H9 (cell line): ENCODE measurements around the gene TPD52L1. TPM values are rescaled to one million over a fixed set of nuclear protein-coding genes. Genes with fewer than 3 reads are reported as not detected.

ENCODE experiments used
- DNase-seq: peaks from one replicate; pipeline ENCODE4 v3.0.0-alpha.2; 2017
- H2AFZ ChIP-seq: one replicate; pipeline ENCODE4 v1.6.1; 2013; ENCODE audit warnings: mild to moderate bottlenecking, low read length, control low read depth, moderate library complexity
- H2AK5ac ChIP-seq: 2 replicates; pipeline ENCODE4 v1.6.1; 2013; ENCODE audit warnings: low read length, control low read depth, mixed read lengths; ENCODE audit not compliant: insufficient read length
- H2BK120ac ChIP-seq: one replicate; pipeline ENCODE4 v1.6.1; 2013; ENCODE audit warnings: low read depth, mild to moderate bottlenecking, low read length, control low read depth, inconsistent platforms; ENCODE audit not compliant: poor library complexity, severe bottlenecking
- H2BK12ac ChIP-seq: 2 replicates; pipeline ENCODE4 v1.6.1; 2013; ENCODE audit warnings: low read length, control low read depth, mixed read lengths, low read depth; ENCODE audit not compliant: insufficient read length
- H2BK15ac ChIP-seq: 2 replicates; pipeline ENCODE4 v1.6.1; 2013; ENCODE audit warnings: low read depth, low read length, control low read depth
- H2BK20ac ChIP-seq: one replicate; pipeline ENCODE4 v1.6.1; 2013; ENCODE audit warnings: low read depth, mild to moderate bottlenecking, low read length, control low read depth, inconsistent platforms; ENCODE audit not compliant: poor library complexity, severe bottlenecking
- H2BK5ac ChIP-seq: 2 replicates; pipeline ENCODE4 v1.6.1; 2013; ENCODE audit warnings: low read length, control low read depth, mixed read lengths; ENCODE audit not compliant: insufficient read length
- H3K14ac ChIP-seq: 2 replicates; pipeline ENCODE4 v1.6.1; 2013; ENCODE audit warnings: low read length, control low read depth; ENCODE audit not compliant: insufficient read depth
- H3K18ac ChIP-seq: 2 replicates; pipeline ENCODE4 v1.6.1; 2013; ENCODE audit warnings: low read depth, mild to moderate bottlenecking, mixed read lengths, low read length, control low read depth; ENCODE audit not compliant: insufficient read length
- H3K23ac ChIP-seq: 2 replicates; pipeline ENCODE4 v1.6.1; 2013; ENCODE audit warnings: low read length, control low read depth, mixed read lengths, low read depth; ENCODE audit not compliant: insufficient read length
- H3K23me2 ChIP-seq: 2 replicates; pipeline ENCODE4 v1.6.1; 2013; ENCODE audit warnings: low read depth, mild to moderate bottlenecking, mixed read lengths, low read length, control low read depth; ENCODE audit not compliant: insufficient read length, poor library complexity, severe bottlenecking
- H3K27ac ChIP-seq: 2 replicates; pipeline ENCODE4 v1.5.1; 2013; ENCODE audit warnings: low read length, control low read depth, mixed read lengths, low read depth; ENCODE audit not compliant: insufficient read length
- H3K27me3 ChIP-seq: 2 replicates; pipeline ENCODE4 v1.6.1; 2013; ENCODE audit warnings: low read length, control low read depth, inconsistent platforms; ENCODE audit not compliant: insufficient read depth
- H3K4ac ChIP-seq: 2 replicates; pipeline ENCODE4 v1.6.1; 2013; ENCODE audit warnings: low read depth, mild to moderate bottlenecking, control low read depth, inconsistent platforms, low read length, moderate library complexity
- H3K4me1 ChIP-seq: 2 replicates; pipeline ENCODE4 v1.6.1; 2013; ENCODE audit warnings: low read length, control low read depth, inconsistent platforms; ENCODE audit not compliant: insufficient read depth
- H3K4me2 ChIP-seq: 2 replicates; pipeline ENCODE4 v1.6.1; 2013; ENCODE audit warnings: low read length, control low read depth, mixed read lengths; ENCODE audit not compliant: insufficient read length, insufficient read depth
- H3K56ac ChIP-seq: 2 replicates; pipeline ENCODE4 v1.6.1; 2013; ENCODE audit warnings: low read depth, mild to moderate bottlenecking, mixed read lengths, low read length, control low read depth; ENCODE audit not compliant: insufficient read length
- H3K79me1 ChIP-seq: 2 replicates; pipeline ENCODE4 v1.6.1; 2013; ENCODE audit warnings: low read depth, mild to moderate bottlenecking, moderate library complexity, low read length, control low read depth, inconsistent platforms; ENCODE audit not compliant: insufficient read depth, poor library complexity, severe bottlenecking
- H3K79me2 ChIP-seq: 2 replicates; pipeline ENCODE4 v1.6.1; 2013; ENCODE audit warnings: low read length, control low read depth, inconsistent platforms; ENCODE audit not compliant: insufficient read depth
- H3K9ac ChIP-seq: 2 replicates; pipeline ENCODE4 v1.6.1; 2013; ENCODE audit warnings: low read length, control low read depth, mixed read lengths; ENCODE audit not compliant: insufficient read length; ENCODE audit errors: extremely low read depth
- H3K9me3 ChIP-seq: one replicate; pipeline ENCODE4 v1.6.1; 2013; ENCODE audit warnings: low read depth, low read length, inconsistent platforms; ENCODE audit not compliant: control insufficient read depth
- H3T11ph ChIP-seq: one replicate; pipeline ENCODE4 v1.6.1; 2013; ENCODE audit warnings: mild to moderate bottlenecking, low read length, control low read depth, inconsistent platforms
- H4K20me1 ChIP-seq: one replicate; pipeline ENCODE4 v1.6.1; 2013; ENCODE audit not compliant: control insufficient read depth, insufficient read length, insufficient read depth
- H4K5ac ChIP-seq: 2 replicates; pipeline ENCODE4 v1.6.1; 2013; ENCODE audit warnings: low read depth, mild to moderate bottlenecking, mixed read lengths, low read length, control low read depth; ENCODE audit not compliant: insufficient read length
- H4K8ac ChIP-seq: replicated peaks from 2 replicates; pipeline ENCODE4 v1.6.1; 2013; ENCODE audit warnings: low read length, control low read depth, mixed read lengths, low read depth; ENCODE audit not compliant: insufficient read length
- H4K91ac ChIP-seq: 2 replicates; pipeline ENCODE4 v1.6.1; 2013; ENCODE audit warnings: low read depth, mild to moderate bottlenecking, moderate library complexity, mixed read lengths, low read length, control low read depth; ENCODE audit not compliant: insufficient read length
- H3K27ac Mint-ChIP-seq, 3 experiments: 2 replicates in 2 of 3; 3 replicates in 1 of 3; pipeline ENCODE4 v1.8.0; 2020 to 2021; ENCODE audit warnings: mixed read lengths in 3 of 3, mild to moderate bottlenecking in 1 of 3, moderate library complexity in 1 of 3
- H3K27me3 Mint-ChIP-seq: 2 replicates; pipeline ENCODE4 v1.8.0; 2021; ENCODE audit warnings: low read depth, mild to moderate bottlenecking, moderate library complexity, mixed read lengths
- H3K36me3 Mint-ChIP-seq, 3 experiments: 2 replicates in 2 of 3; 3 replicates in 1 of 3; pipeline ENCODE4 v1.8.0; 2020 to 2021; ENCODE audit warnings: low read depth in 3 of 3, mixed read lengths in 3 of 3; ENCODE audit not compliant: insufficient read depth in 1 of 3
- H3K4me1 Mint-ChIP-seq, 2 experiments: 2 replicates each; pipeline ENCODE4 v1.8.0; 2020; ENCODE audit warnings: mixed read lengths in 2 of 2
- H3K4me3 Mint-ChIP-seq, 2 experiments: 2 replicates in 1 of 2; 3 replicates in 1 of 2; pipeline ENCODE4 v1.8.0; 2020 to 2021; ENCODE audit warnings: mild to moderate bottlenecking in 2 of 2, mixed read lengths in 2 of 2, moderate library complexity in 1 of 2
- H3K9me3 Mint-ChIP-seq, 2 experiments: 2 replicates in 1 of 2; 3 replicates in 1 of 2; pipeline ENCODE4 v1.8.0; 2020; ENCODE audit warnings: mild to moderate bottlenecking in 2 of 2, mixed read lengths in 2 of 2, moderate library complexity in 1 of 2
- CTCF ChIP-seq: fragments of 200-600 bp; sonication (generic); conservative IDR thresholded peaks from 3 replicates; pipeline ENCODE4 v1.8.0; 2021; ENCODE audit warnings: antibody characterized with exemption, mild to moderate bottlenecking
- WGBS: extraction: QIAGEN DNeasy Blood & Tissue Kit; methylation state at CpG from one replicate; pipeline ENCODE4 v1.1.7; 2013; ENCODE audit warnings: missing lambda C conversion rate, low lambda C conversion rate, mixed read lengths; ENCODE audit not compliant: insufficient read length; ENCODE audit errors: extremely low coverage; 5-methylcytosine and 5-hydroxymethylcytosine counted together
- total RNA-seq: library from RNA; stranded (reverse); gene quantifications from 2 replicates; pipeline ENCODE4 v1.2.1, GENCODE V29; 2021

The TPD52L1 gene
- total RNA-seq, 1 experiment from 2014 or later, result 6.6 TPM

GRCh38 chr6:125219361-125219895, 65.9 kb downstream of the TPD52L1 start:
- Mint-ChIP-seq H3K9me3 (no peaks in the 10 kb centered on the region), H3K27ac (peak overlapping the region in 1 of 3 experiments; percentile 32; a peak in 2 of 7 replicates), H3K4me3 (no peak overlapping the region), H3K27me3 (no peaks in the 10 kb centered on the region), H3K4me1 (peaks cover 14 to 24% of the 10 kb centered on the region in 2 experiments), H3K36me3 (no peaks in the 10 kb centered on the region)
- Histone ChIP-seq H3K4ac (no peak overlapping the region), H2BK5ac (no peak overlapping the region), H3K79me1 (no peaks in the 10 kb centered on the region), H3K27me3 (no peaks in the 10 kb centered on the region), H3K9ac (no peak overlapping the region), H3K79me2 (no peaks in the 10 kb centered on the region), H3K14ac (no peak overlapping the region), H3K56ac (no peak overlapping the region), H3K4me2 (no peak overlapping the region), H3K9me3 (no peaks in the 10 kb centered on the region), H3K27ac (no peak overlapping the region), H4K91ac (no peak overlapping the region), H3K23me2 (no peaks in the 10 kb centered on the region), H3K23ac (no peak overlapping the region), H2BK20ac (no peak overlapping the region), H2BK120ac (no peak overlapping the region), H2BK12ac (no peak overlapping the region), H3K18ac (no peak overlapping the region), H4K20me1 (no peaks in the 10 kb centered on the region), H3T11ph (no peak overlapping the region), H4K8ac (no peak overlapping the region), H3K4me1 (no peaks in the 10 kb centered on the region), H2AK5ac (no peak overlapping the region), H2AFZ (no peak overlapping the region), H4K5ac (no peak overlapping the region), H2BK15ac (no peak overlapping the region)
- WGBS, result no CpG with 5 or more reads among the region's 5 CpGs
- TF ChIP-seq CTCF, result no peak
- DNase-seq, result no peak
